Measurements from ENCODE around the gene HYPK.

HYPK gene, protein sequence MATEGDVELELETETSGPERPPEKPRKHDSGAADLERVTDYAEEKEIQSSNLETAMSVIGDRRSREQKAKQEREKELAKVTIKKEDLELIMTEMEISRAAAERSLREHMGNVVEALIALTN

DNA sequence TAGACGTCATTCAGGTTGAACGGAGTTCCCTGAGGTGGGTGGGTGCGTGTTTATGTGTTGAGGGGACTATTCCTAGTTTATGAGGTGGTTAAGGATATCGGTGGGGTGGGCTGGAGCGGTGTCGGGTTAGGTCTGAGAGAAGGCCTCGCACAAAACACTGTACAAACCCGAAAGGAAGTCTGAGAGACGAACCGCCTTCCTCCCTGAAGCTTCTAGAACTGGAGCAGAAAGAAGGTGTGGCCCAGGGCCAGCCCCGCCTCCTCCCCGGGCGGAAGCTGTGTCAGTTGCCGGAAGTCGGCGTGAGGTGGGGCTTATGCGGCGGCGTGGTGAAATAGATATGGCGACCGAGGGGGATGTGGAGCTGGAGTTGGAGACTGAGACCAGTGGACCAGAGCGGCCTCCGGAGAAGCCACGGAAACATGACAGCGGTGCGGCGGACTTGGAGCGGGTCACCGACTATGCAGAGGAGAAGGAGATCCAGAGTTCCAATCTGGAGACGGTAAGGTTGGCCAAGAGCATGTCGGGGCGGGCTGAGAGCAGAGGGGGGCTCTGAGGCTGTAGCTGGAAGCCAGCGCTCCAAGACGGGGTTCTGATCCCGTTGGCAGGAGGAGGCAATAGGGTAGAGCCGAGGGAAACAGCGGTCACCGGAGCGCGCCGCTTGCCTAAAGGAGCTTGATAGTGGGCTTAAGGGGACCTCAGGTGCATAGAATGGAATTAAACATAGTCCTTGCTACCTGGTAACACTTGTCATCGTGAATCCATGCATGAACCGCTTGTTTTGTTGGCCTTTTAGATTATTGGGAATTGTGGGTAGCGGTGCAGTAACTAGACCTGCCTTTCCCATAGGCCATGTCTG lies at the start of gene HYPK:
TSS of gene HYPK (plus strand) at position 314 of the 856 bp plus-strand sequence. CDS start at position 338, 24 bp downstream.
- DNase-seq (ENCODE audit: low spot score), result peak; percentile 92

DNA sequence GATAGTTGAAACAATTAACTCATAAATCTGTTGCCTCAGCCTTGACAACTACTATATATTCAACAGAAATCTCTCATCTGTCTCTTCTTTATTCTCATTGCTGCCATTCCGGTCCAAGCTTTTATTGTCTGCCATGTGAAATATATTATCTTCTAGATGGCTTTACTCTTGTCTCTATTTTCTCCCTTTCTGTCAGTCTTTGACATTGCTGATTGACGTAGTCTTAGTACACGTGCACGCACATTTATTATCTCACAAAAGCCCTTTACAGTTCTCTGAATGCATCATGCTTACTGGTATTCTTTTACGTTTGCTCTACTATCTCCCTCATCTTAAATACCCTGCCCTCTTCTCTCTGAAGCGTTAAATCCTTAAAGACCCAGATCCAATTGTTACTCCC lies 48.5 kb upstream of the HYPK start:
- no peak for DNase-seq (ENCODE audit: low spot score)

DNA sequence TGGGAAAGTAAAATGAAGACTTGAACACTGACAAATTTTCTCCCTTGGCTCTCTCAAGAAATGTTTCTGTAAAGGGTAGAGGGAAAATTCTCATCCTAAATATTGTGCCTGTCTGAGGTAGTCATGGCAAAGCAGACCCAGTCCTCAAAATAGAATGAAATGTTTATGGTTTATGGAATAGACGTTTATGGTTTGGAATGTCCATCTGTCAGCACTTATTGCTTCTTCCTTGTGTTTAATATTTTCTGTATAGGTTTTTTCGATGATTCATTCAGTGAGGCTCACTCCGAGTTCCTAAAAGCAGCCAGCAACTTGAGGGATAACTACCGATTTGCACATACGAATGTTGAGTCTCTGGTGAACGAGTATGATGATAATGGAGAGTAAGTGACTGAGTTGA lies 37.6 kb upstream of the HYPK start:
- DNase-seq (ENCODE audit: low spot score), result no peak

DNA sequence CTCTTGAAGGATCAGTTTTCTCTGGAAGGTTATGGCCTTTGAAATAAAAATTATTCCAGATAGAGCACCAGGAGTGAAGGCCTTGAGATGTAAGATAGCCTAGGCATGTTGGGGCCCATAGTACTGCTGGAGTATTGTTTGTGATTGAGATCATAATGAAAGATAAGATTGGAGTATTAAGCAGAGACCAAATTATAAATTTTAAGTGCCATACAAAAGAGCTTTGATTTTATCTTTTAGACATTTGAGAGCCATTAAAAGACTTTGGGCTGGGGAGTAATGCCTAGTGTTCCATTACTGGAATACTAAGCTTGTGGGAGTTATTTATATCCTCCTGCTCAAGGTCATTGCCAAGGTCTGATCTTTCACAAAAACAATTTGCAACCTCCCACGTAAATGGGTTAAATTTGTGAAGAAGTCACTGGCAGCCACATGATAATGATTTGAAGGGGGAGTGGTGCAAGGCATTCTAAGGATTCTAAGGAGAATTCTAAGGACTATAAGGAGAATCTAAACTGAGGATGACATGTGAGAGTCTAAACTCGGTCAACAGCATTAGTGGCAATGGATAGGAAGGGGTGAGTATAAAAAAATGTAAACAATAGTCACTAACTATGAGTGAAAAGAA lies 36.5 kb upstream of the HYPK start:
- no peak for DNase-seq (ENCODE audit: low spot score)

DNA sequence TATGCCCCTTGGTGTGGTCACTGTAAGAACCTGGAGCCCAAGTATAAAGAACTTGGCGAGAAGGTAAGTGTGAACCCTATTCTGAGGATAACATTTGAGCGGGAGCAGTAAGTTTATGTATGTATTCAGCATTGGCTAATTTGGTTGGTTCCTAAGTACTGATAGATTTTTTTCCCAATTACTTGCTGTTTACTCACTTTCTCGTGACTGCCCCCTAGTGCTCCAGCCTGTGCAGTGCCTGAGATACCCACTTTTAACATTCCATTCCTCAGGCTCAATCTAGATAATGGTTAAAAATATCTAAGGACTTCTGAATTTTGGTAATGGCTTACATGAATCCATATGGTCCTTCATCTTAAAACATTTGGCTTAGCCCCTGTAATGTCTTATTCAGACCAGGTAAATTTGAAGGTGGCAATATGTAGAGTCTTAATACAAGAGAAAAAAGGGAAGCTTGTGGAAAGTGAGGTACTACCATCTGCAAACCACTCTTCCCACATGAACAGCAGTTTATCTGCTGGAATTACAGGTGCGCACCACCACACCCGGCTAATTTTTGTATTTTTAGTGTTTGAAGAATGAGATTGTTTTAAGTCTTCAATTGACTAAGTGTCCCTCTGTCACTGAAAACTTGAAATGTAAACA lies 30.7 kb upstream of the HYPK start:
- peak; percentile 45 for DNase-seq (ENCODE audit: low spot score)

DNA sequence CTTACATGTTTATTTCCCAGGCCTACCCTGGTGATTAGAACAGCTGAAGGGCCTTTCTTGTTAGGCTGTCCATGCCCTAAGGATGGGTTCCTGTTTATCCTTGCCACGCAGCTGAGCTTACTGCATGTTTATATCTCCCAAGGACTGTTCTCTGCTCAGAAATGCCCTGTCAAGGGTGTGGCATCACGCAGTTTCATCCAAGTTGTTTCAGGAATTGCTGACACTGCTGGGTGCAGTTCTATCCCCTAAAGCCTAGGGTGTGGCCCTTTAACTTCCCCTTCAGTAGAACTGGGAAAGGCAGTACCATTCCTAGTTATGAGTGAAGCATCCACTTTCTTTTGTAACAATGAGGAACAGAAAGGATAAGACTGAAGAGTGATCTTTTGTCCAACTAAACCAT lies 28.6 kb upstream of the HYPK start:
- DNase-seq (ENCODE audit: low spot score), result no peak

DNA sequence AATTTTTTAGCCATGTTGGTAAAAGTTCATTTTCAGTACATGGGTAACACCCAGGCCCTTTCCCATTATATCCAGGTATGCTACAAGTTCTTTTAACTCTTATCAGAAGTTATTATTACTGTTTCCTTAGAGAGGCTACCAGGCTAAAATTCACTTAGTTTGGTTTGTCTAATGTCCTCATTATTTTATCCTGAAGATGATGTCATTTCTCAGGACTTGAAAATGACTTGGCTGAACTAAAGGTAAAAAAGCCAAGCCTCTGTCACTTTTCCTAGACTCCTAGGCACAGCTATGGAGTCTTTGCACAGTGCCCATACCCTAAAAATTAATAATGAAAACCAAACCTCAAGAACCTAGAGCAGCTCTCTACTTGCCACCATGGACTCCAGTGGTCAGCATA lies 27.8 kb upstream of the HYPK start:
- no peak for DNase-seq (ENCODE audit: low spot score)

DNA sequence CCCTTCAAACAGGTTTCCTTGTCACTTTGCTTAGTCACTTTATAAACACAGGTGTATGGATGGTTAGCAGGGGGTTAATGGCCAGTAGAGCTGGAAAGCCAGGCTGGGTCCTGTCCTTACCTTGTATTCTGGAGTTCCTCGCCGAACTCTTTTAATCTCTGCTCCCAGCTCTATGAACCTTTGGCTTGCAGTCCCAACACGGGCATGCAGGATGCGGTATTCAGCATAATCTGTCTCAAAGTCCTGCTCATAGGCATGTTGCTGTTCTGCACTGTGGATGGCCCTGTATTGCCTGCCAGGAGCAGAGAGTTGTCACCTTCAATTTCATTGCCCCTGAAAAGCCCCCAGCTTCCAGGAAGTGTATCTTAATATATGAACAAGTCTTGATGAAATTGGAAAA lies 26.3 kb upstream of the HYPK start:
- no peak for DNase-seq (ENCODE audit: low spot score)

DNA sequence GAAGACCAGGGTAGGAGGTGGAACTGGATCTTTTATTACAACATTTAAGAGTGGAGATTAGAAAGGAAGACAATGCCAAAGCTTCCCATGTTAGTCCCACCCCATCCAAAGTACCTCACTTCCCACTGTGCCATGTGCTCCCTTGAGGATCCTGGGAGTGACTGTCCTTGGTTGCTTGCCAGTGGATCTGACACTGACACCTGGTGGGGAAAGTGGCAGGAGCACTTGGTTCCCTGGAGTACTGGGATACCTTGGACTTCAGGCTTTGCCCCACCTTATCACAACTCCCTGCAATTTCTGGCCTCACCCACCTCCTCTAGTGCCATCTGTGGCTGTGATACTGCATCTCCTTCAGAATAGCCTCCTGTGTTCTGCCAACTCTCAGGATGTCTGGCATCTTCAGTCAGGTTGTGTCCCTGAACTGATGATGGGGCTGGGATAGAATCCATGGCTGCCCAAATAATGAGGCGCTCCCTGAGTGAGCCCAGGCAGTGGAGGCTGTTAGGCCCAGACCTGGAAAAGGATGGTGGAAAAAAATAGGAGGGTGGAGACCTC lies 24.9 kb upstream of the HYPK start:
- no peak for DNase-seq (ENCODE audit: low spot score)

DNA sequence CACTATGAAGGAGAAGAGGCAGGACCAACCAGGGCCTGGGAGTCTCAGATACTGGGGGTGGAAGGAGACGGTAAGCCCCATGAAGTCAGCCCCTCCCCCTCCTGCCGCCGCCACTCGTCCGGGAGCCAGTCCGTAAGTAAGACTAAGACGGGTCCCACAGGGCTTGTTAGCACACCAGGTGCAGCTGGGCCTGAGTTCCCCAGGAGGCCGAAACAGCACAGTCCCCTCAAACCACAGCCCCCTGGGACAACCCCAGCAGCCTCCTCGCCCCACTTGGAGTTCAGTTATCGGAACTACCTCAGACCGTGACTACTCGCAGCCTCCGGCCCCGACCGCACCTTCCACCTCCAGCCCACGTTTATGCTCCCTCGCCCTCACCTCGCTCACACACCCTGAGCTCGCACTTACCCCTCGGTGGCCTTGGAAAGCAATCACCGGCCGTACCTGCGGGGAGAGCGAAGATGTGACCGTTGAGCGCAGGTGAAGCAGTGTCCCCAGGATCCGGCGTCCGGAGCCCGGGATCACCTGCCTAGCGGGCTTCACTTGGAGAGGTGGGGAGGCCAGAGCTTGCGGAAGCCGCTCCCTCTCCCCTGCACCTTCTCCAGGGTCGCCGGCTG lies 24.2 kb upstream of the HYPK start:
- no peak for DNase-seq (ENCODE audit: low spot score)

DNA sequence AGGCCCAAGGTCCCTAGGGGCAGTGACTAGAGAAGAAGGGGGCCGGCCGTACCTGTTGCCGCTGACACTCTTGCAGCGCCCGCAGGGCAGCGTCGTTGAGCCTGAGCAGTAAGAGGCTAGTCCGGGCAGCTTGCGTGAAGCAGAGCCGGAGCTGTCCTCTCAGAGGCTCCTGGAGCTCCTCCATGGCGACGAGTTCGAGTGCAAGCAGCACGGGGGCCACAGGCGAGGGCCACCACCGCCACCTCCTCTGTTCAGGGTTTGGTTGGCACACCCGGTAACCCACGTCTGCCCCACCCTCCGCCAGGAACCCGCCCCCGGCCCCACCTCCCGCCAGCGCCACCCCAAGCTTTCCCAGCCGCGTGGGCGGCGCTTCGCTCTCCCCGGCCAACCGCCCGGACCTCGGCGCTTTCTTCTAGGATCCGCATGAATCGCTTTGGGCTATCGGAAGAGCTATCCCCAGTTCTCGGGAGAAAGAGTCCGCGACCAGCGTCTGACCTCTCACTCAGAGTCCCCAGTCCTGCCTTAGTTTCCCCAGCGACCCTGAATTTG lies 23.6 kb upstream of the HYPK start, which contains the start of gene ELL3:
TSS of gene ELL3 (minus strand) at position 249 of the 549 bp plus-strand sequence. CDS start at position 184, 65 bp downstream.
- DNase-seq (ENCODE audit: low spot score), result peak; percentile 76

DNA sequence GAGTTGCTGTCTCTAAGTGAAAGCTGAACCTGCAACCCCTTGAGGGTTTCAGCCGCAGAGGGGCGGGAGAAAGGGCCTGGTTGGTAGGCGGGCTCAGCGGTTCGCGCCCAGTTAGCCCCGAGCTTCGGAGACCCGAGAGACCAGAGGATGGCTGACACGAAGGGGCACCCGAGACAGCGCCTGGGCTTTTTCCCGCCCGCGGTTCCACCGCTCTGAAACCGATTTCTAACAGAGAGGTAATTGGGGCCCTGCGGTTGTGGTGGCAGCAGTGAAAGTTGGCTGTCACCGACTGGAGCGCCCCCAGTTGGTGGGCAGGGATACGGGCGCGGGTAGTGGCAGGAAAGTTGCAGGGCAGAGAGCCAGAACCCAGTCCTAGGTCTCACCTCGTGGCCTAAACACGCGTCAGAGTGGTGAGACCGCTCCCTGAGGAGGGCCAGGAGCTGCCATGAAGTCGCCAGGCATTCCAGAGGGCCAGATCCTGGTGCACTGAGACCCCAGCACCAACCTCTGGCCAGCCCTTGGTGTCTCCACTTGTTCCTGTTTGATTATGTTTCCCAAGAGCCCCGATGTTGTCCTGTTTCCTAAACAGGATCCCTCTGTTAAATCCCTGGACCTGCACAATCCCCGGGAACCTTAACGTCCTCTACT lies 23.0 kb upstream of the HYPK start:
- peak; percentile 84 for DNase-seq (ENCODE audit: low spot score)

DNA sequence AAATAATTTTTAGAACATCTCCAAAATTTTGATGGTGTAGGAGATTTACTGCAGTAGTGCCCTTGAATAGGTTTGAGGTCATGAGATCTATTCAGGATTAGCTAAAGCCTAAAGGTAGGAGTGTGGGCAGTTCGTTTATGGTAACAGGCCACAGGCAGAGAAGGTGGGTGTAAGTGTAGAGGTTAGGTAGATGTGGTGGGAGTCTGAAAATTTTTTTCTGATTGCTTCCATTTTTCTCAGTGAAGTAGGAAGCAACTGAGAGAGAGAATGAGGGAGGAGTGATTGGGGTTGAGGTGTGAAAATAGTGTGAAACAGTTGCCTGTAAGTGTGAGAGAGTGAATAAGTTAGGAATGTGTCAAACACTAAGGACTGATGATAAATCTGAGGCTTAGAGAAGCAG lies 21.4 kb upstream of the HYPK start:
- no peak for DNase-seq (ENCODE audit: low spot score)

DNA sequence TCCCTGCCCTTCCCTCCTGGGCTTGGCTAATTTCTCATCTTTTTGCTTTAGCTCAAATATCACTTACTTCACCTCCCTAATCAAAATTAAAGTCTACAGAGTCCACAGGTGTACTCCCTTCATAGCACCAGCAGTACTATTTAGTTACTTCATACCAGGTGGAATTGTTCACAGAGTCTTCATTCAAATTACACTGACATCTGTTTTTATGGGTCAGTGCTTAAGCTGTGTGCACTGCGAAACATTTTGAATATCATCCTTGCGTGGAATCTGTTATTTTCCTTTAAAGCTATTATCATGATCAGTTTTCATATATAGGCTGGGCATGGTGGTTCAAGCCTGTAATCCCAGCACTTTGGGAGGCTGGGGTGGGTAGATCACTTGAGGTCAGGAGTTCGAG lies 11.0 kb upstream of the HYPK start:
- DNase-seq (ENCODE audit: low spot score), result no peak

DNA sequence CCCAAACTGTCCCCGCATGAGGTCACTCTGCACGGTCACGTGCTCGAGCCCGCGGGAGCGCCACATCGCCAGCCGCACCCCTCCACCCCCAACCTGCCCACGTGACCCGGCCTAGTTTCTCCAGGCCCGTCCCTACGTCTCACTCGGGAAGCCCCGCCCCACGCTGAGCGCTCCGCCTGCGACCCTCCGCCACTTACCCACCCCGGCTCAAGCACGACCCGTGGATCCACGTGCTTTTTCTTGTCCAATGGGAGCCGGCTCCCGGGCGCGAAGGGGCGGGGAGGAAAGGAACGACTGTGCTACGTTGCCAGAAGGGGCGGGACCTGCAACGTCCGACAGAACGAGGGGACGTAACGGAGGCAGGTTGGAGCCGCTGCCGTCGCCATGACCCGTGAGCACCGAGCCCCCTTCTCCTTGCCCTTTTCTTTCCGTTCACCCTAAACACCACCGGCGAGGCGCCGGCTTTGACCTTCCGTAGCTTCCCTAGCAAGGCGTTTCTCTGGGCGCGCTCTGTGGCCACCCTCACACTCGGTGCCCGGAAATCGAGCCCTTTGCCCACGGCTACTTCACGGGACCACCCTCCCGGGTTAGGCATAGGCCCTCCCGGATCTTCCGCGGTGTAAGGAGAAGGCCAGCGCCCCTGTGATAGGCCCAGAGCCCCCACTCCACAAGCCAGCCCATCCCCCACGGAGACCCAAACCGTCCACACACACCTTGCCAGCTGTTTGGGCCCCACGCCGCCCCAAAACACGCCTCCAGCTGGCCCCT lies 8.2 kb upstream of the HYPK start, which contains the start of gene SERF2:
TSS of gene SERF2 (plus strand) at position 328 of the 768 bp plus-strand sequence. CDS start at position 385, 57 bp downstream.
- DNase-seq (ENCODE audit: low spot score), result peak; percentile 100

DNA sequence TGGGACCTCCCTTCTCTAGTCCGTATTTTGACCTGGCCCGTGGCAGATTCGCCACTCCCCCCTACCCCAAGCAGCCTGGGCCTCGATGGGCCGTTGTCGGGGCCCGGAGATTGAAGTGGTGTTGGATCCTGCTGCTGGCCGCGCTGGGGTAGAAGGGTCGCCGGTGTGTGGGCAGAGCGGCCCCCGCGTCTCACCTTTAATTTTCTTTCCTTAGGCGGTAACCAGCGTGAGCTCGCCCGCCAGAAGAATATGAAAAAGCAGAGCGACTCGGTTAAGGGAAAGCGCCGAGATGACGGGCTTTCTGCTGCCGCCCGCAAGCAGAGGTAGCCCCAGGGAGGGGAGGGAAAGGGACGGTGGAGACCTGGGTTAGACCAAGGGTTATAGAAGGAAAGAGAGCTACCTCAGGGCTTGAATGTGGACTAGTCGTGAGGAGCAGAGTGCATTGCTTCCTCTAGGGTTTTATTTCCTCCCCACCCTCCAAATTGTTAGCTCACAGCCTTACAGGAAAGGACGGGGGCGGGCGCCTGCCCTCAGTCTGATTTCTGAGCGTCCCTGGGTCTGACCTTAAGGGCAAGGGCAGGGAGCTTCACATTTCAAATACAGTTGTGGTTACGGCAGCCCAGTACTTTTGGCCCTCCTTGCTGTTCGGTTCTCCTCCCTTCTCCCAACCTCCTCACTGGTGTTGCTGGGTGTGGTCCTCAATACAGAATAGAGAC lies 7.5 kb upstream of the HYPK start:
- peak; percentile 33 for DNase-seq (ENCODE audit: low spot score)

DNA sequence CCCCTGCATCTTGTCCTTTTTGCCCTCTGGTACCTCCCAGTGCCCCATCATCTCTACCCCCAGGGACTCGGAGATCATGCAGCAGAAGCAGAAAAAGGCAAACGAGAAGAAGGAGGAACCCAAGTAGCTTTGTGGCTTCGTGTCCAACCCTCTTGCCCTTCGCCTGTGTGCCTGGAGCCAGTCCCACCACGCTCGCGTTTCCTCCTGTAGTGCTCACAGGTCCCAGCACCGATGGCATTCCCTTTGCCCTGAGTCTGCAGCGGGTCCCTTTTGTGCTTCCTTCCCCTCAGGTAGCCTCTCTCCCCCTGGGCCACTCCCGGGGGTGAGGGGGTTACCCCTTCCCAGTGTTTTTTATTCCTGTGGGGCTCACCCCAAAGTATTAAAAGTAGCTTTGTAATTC lies 6.8 kb upstream of the HYPK start:
- DNase-seq (ENCODE audit: low spot score), result no peak

DNA sequence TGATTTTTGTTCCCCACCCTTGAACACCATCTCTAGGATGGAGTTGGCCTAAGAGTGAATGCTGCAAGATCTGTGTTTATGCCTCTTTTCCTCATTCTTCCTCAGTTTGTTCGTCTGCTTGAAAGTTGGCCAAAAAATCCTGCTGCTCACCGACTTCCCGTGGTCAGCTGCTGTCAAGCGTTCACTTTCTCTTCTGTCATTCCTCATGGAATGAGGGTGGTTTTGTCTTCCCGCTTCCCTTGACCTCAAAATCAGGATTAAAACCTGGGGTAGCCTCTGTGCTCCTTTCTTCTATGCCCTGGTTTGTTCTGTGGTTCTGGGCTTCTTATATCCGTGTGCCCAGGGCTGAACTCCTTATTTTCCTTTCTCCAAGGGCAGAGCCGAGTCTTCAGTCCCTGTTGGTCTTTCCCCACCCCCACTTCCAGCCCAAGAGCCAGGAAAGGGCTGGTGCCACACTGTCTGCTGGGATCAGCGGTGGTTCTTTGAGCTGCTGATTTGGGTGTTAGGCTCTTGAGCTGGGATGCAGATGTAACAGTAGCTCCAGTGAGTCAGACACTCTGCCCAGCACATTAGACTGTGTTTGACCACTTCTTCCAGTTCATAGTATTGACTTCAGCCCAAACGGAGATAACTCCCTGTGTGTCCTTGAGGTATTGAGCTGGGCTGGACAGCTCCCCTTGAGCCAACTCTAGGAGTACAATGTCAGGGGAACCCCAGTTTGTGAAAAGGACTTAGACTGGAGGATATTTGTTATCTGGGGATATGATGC lies 5.9 kb upstream of the HYPK start:
- DNase-seq (ENCODE audit: low spot score), result no peak

DNA sequence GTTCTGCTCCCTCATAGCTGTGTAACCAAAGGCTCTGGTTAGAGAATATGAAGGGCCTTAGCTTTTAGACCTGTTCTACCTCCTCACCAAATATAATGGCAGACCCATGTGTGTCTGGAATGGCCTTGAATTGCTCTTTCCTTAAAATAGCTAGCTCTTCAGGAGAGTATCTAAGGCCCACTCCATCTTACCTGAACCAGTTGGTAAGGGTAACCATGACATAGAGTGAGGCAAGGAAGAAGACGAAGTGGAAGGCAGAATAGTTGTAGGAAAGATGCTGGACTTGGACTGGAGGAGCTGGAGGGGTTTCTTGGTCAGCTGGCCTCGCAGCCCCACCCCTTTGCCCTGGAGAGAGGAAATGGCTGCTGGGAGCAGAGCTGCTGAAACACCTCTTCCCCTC lies 5.2 kb upstream of the HYPK start:
- no peak for DNase-seq (ENCODE audit: low spot score)

Data from activated CD4-positive, alpha-beta T cell treated with anti-CD3 and anti-CD28 coated beads, Interleukin-2, Interleukin-4, amounts not matched to agents 100 ng/mL and 50 ng/mL, durations not matched to agents 16 hours and 8 hours (primary cell).